Stimulated activated naive CD4-positive, alpha-beta T cell treated with Interleukin-2 at 50 U/mL for 16 hours (primary cell): ENCODE measurements around the gene RAD9B.
"Not testable (repeated sequence)": the region's sequence is repeated elsewhere in the genome, so short reads cannot be mapped to it uniquely, and the experiment has no call there.

Source experiments
- DNase-seq: peaks from one replicate; lab custom pipeline; 2025; lab: John Stamatoyannopoulos, UW

RAD9B gene

GRCh38 chr12:110501752-110502738, at the start of gene RAD9B, which contains the start of gene VPS29:
Gene RAD9B, plus strand, starts transcription at chr12:110502331. Its CDS starts 7 bp downstream, at chr12:110502338.
Gene VPS29, minus strand, starts transcription at chr12:110502111. Its CDS starts 60 bp downstream, at chr12:110502051.
- DNase-seq: peak; percentile 99

- DNase-seq: no peak
These were observed 48.4 kb upstream of the RAD9B start for GRCh38 chr12:110453569-110454296.

- no peak for DNase-seq
These were observed 43.4 kb upstream of the RAD9B start for GRCh38 chr12:110458756-110459155.

GRCh38 chr12:110461189-110461588, 40.9 kb upstream of the RAD9B start:
- DNase-seq: not testable (repeated sequence)

GRCh38 chr12:110465024-110465423, 37.1 kb upstream of the RAD9B start:
- DNase-seq: no peak

GRCh38 chr12:110465765-110466164, 36.4 kb upstream of the RAD9B start:
- not testable (repeated sequence) for DNase-seq

- DNase-seq: no peak
These were observed 35.3 kb upstream of the RAD9B start for GRCh38 chr12:110466791-110467190.

- no peak for DNase-seq
These were observed 34.3 kb upstream of the RAD9B start for GRCh38 chr12:110467847-110468213.

GRCh38 chr12:110468214-110469048, 33.7 kb upstream of the RAD9B start, which contains the start of the genes FAM216A and GPN3:
Gene FAM216A, plus strand, starts transcription at chr12:110468845. Its CDS starts 31 bp downstream, at chr12:110468876.
Gene GPN3, minus strand, starts transcription at chr12:110468257. Its CDS starts 54 bp downstream, at chr12:110468203.
- peak; percentile 91 for DNase-seq

- no peak for DNase-seq
These were observed 26.7 kb upstream of the RAD9B start for GRCh38 chr12:110475426-110475825.

- no peak for DNase-seq
These were observed 3.0 kb upstream of the RAD9B start for GRCh38 chr12:110498984-110499706.

- DNase-seq: no peak
These were observed 756 bp upstream of the RAD9B start for GRCh38 chr12:110501399-110501751.

- DNase-seq: no peak
These were observed 1.3 kb downstream of the RAD9B start for GRCh38 chr12:110503432-110503831.

GRCh38 chr12:110505332-110505731, 3.2 kb downstream of the RAD9B start:
- DNase-seq: no peak

- no peak for DNase-seq
These were observed 6.0 kb downstream of the RAD9B start for GRCh38 chr12:110508071-110508586.

GRCh38 chr12:110513842-110514241, 11.7 kb downstream of the RAD9B start:
- no peak for DNase-seq

GRCh38 chr12:110514363-110514762, 12.2 kb downstream of the RAD9B start:
- DNase-seq: no peak

- no peak for DNase-seq
These were observed 14.9 kb downstream of the RAD9B start for GRCh38 chr12:110516995-110517394.

GRCh38 chr12:110518014-110518413, 15.9 kb downstream of the RAD9B start:
- DNase-seq: not testable (repeated sequence)

- DNase-seq: peak; percentile 23
These were observed 19.0 kb downstream of the RAD9B start for GRCh38 chr12:110520876-110521712.
